Activated T-cell treated with anti-CD3 and anti-CD28 coated beads, Interleukin-2, amount 50 U/mL, for 1 hour (primary cell): ENCODE measurements around the gene YWHAQ.

Source experiments
- DNase-seq: peaks from one replicate; pipeline ENCODE4 v3.0.0-alpha.2; 2020

YWHAQ gene

DNA sequence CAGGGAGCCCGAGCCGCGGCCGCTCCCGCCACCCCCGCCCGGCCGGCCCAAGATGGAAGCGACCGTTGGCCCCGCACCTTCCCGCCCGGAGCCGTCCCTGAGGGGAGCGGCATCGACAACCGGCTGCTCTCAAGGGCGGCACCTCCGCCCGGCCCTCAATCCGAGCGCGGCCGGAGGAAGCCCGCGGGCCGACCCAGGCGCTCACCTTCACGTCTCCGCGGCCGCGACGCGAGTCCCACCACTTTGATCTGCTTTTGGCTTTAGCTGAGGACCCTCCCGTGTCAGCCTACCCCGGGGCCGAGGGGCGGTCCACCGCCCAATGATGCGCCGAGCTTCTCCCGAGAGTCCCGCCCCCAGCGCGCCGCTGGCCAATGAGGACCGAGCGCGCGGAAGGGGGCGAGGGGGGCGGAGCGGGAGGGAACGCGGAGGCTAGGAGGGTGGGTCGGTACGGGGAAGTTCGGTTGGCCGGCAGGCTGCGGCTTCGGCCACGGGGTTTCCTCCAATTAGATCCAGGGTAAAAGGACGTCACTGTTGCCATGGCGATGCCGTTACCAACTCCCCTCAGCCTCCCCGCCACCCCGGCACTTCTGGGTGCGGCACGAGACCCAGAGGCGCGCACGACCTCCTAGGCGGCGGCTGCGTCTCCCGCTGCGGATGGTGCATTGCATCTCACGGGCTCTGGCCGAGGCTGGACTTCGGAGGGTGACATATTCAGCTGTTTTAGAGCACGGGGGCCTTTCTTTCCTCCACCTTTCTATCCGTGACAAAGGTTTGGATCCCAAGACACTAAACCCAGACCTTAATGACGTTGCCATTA is at the start of gene YWHAQ:
Gene YWHAQ, minus strand, starts transcription at position 262 of the 817 bp plus-strand sequence. CDS start 545 bp downstream, outside the sequence.
- DNase-seq, result peak; percentile 97

DNA sequence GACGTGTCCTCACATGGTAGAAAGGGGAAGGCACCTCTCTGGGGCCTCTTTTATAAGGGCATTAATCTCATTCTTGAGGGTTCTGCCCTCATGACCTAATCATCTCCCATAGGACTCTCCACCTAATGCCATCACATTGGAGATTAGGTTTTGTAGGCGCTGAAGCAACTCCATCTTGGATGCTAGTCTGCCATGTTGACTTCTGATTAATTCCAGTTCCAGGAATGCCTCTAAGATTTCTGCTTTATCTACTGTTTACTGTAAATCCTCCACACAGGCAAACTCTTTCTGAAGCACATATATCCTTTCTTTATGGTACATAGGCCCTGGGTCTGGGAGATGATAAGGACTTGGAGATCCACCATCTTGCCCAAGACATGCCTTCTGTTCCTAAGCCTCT is 49.3 kb upstream of the YWHAQ start:
- DNase-seq, result no peak

DNA sequence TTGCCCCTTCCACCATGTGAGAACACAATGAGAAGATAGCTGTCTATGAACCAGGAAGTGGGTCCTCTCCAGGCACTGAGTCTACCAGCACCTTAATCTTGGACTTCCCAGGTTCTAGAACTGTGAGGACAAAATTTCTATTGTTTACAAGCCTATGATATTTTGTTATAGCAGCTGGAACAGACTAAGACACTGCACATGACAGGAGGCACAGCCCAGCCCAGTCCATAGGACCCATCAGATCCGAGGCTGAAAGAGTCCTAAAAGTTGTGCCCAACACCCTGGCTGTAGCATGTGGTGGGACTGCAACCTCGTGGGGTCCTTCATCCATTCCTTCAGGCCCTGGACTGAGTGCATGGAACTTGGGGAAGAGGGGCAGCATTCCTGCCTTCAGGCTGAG is 48.4 kb upstream of the YWHAQ start:
- no peak for DNase-seq

DNA sequence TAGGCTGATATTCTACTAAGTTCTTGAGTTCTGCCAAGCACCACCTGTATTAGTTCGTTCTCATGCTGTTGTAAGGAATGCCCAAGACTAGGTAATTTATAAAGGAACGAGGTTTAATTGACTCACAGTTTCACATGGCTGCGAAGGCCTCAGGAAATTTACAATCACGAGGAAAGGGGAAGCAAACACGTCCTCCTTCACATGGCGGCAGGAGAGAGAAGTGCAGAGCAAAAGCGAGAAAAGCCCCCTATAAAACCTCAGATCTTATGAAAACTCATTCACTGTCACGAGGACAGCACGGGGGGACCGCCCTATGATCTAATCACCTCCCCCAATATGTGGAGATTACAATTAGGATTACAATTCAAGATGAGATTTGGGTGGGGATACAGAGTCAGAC is 47.7 kb upstream of the YWHAQ start:
- no peak for DNase-seq

DNA sequence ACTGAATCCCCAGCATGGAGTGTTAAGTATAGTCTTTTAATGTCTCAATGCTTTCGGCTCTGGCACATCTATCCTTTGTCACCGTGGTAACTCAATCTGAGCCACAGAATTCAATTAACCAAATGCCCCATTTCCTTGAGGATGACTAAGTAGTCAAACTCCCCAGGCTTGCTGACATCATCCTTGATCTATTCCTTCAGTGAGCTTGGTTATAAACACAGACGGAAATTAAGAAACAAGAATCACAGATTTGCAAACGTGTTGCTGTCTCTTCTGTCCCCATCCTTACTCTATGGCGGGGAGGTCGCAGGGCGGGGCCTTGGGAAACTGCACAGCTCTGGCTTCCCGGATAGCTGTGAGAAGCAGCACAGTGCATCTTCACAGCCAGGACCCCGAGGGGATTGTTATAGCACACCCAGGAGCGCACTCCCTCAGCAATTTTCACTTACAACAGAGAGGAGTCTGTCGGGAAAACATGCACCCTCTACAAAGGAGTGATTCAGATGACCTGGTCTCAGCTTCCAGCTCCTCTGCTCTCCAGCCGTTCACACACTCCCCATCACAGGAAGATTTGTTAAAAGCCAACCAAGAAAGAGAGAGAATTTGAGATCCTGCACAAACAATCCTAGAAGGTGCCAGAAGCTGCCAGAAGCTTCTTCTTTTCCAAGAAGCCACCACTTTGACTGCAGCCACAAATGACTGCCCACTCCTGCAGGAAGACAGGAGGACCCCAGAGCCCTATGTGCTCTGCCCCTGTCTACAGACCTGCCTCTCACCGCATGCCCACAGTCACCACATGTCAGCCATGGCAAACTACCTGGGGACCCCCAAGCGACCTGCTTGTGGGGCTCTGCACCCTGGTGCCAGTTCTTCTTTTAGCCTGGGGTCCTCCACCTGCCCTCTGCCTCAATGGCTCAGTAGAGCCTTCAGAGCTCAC is 44.9 kb upstream of the YWHAQ start:
- no peak for DNase-seq

DNA sequence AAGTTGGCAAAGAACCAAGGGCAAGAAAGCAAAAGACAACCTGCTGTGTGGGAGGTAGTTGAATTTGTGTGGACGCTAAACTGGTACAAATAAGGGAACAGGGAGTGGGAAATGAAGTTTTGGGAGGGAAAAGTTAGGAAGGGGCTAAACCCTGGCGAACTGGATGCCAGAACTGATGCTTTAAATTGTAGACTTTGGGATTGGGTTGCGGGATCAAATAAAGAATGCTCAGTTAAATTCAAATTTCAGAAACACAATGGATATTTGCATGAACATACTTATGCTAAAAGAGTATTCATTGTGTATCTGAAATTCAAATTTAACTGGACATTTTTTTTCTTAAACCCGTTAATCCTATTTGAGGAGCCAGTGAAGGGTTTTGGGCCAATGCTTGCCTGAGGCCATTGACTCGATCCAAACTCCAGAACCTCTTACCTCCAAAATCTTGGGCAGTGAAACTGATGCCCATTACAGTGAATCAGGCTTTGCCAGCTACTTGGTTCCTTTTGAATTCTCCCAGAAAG is 44.2 kb upstream of the YWHAQ start:
- DNase-seq, result no peak

DNA sequence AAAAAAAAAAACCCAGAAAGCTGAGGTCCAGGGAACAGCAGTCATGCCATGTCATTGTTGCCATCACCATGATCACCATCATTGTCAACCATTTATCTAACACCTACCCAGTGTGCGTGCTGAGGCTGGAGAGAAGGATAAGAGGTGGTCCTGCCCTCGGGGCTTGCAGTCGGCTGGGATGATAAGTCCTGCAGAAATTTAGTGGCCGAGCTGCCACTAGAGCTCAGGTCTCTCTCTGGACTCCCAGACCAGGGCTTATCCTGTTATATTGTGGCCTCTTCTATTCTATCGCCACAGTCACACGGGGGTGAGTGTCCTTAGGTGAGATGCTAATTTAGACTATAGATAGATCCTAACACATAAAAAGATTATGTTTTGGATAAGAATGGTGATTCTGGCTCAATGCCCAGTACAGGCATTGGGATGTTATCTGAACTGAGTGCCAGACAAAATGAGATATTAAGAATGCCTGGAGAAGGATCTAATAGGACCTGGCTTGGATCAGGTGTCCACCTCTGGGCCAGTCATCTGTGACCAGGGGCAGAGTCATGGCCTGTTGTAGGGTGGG is 43.2 kb upstream of the YWHAQ start:
- no peak for DNase-seq

DNA sequence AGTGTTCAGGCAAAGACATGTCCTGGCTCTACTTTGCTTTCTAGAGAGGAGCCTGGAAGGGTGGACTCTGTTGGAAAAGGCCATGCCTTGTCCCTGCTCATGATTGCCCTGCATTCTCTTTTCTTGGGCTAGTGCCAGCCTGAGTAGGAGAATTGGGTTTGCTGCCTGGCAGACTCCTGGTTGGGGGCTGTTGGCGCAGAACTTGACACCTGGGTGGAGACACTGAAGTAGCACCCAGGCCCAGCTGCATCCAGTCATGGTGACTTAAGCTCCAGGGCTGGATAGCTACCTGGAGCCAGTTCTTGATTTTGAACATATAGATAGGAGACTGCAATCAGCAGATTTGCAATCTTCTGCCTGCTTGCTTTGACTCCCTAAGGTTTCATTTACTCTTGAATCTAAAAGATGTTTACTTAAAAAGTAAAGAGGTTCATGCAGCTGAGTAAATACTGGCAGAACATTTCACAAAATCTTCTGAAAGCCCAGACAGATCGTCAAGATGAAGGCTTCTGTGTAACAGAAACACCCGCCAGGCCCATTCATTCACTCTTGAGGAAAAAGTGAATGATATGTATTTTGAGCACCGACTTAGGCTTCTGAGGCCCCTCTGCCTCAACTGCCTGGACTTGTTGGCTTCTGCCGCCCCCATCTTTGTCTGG is 38.0 kb upstream of the YWHAQ start:
- no peak for DNase-seq

DNA sequence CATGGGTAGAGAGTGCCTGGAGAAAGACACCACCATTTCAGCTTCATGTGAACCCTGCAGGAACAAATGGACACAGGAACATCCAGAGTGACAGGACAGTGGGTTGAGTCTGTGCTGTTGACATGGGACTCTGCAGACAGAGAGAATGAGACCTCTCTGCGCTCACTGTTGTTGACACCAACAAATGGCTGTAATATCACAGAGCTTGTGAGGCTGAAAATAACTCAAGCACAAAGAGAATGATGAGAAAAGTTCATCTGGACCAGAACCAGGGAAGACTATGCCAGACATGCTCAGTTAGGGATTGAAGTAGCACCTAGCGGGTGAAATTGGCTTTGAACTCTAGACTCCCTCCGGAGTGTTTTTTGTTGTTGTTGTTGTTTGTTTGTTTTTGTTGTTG is 37.0 kb upstream of the YWHAQ start:
- DNase-seq, result no peak

DNA sequence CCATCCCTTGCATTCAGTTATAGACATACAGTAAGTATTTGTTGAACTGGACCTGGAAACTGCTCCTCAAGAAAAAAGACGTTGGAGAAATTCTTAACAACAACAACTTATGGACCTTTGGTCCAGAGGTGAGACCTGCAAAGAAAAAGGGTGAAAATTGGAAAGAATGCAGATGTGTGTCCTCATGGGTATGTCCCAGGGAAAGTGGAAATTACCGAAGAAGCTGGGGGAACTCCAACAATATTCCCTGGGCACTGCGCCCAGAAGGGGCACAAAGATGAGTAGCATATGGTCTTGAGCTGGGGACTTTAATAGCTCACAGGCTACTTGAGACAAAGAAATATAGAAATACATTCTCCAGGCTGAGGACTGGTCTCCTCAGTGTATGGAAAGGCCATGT is 35.5 kb upstream of the YWHAQ start:
- DNase-seq, result no peak

DNA sequence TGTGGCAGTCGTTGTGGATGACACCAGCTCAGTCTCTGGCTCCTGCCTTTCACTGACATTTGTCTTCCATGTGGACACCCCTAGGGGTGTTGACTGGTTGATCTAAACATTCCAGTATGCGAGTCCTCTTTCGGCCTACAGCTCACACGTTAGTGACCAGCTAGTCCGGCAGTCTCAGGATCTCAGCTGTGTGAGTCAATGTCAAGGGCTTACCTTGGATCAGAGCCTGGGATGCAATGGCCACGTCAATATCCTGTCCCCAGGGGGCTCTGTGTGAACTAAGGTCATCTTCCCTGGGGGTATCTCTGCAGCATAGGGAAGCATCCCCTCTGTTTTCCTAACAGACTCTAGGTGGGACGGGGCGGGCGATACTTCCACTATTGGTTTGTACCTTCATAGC is 35.1 kb upstream of the YWHAQ start:
- no peak for DNase-seq

DNA sequence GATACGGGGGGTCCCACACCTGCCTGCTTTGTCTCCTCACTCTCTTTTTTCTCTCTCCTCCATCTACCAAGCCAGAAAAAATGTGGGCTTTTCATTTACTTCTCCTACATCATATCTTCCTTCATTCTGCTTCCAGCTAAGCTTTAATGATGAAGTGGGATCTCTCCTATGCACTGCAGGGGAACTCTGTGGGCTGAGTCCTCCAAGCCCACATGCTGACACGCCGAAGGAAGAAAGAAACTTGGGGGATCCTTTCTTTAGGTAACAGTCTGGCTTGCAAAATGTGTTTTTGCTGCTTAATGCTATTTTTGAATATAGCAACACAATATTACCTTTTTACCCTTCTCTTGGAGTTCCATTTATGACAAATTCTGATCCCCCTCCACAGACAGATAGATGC is 33.6 kb upstream of the YWHAQ start:
- no peak for DNase-seq

DNA sequence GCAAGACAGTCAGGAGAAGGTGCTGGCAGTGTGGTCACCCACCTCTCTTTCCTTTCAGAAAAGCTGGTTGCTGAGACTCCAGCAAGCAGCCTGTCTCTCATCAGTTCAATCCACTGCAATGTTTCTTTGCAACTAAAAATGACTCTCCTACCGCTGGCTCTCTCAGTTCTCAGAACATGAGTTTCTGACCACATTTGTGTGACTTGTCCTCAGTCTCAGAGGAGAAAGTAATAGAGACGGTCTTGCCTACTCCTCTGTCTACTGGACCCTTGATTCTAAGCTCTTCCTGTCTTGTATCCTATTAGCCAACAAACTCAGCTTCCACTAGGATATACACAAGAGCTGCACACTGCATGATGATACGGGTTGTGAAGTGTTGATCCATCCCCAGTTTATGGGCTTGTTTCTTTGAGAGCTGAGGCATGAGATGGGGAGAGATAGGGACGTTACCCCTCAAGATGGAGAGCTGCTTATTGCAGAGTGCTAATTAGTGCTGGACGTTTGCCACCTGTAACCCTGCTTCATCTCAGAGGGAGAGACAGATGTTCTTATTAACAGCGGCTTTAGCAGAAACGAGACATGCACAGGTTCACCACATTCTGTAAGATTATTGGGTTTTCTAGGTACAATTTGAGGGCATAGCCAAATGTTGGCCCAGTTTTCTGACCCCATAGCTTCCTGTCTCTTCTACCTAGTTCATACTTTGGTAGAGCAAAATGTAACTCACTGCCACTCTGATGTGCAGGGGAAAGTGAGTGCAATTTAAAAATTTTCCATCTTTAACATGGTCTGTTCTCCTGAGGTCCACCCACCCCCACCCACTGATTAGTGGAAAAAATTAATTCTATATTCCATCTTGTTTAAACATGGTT is 32.4 kb upstream of the YWHAQ start:
- no peak for DNase-seq

DNA sequence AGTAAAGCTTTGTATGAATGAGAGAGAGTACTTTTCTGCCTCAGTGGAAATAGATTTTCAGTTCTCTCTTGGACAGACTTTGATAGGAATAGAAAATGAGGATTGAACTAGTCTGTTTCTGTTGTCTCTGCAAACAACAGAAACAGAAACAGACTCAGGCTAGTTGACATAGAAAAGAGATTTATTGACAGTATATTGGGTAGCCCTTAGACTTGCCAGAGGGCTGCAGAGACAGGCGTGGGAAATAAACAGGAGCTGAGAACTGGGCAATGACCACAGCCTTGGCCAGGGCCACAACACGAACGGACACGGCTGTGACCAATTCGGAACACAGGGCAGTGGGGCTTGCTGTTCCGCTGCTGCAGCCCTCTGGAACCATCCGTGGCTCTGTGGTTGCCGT is 30.5 kb upstream of the YWHAQ start:
- DNase-seq, result no peak

DNA sequence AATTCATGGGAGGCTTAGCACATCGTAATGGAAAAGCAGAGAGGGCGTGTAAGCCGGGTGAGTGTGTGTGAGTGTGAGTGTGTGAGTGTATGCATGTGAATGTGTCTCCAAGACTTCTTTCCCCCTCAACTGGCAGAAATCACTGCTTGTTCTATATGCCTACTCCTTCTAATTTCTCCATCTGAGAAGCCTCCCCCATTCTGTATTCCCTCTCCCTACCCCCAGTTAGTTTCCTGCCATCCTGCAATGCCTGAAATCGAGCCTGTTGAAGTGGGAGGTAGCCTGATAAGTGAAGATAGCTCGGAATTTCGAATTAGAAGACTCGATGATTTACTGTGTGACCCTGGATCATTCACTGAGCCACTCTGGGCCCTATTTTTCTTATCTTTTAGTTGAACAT is 30.0 kb upstream of the YWHAQ start:
- DNase-seq, result no peak

DNA sequence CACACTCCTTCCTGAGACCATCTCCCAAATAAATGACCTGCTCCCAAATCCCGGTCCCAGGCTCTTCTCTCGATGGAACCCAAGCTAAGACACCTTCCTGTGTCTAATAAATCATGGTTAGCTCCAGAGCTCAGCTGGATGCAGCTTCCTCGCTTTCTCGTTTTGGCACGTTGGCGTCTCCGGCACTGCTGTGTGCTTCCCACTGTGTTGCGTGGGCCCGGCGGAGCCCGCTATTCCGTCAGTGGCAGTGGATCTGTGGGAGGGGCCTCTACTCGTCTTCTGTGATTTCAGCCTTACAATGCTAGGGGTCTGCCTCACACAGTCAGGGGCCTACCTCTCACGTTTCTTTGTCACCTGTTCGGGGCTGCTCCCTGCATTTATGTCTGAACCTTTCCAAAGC is 29.4 kb upstream of the YWHAQ start:
- no peak for DNase-seq

DNA sequence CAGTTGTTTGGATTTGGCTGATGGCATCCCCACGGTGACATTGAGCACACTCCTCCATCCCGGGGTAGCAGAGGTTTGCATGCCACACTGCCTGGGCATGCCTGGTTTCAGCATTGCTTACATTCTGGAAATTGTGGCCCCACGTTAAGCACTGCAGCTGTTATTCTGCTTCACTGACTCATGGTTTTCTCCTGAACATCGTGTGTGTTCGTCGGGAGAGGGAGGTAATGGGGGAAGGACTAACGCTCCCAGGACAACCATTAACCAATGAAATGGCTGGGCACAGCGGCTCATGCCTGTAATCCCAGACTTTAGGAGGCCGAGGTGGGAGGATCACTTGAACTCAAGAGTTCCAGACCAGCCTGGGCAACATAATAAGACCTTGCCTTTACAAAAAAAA is 28.2 kb upstream of the YWHAQ start:
- DNase-seq, result no peak

DNA sequence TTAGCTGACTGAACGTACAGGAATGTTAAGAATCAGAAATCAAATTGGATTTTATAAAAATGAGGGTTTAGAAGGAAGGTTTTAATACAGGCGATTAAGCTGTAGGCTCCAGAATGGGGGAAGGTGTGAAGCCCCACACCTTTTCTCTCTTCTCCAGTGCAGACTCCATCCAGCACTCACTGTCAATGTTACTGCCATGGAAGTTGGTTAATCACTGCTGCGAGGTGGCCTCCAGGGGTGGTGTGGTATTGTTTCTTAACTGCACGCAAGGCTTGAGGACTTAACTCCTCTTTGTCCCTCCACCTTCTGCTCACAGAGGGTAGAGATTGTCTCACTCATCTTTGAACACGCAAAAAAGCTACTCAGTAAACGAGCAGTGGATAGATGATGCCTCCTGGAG is 26.9 kb upstream of the YWHAQ start:
- DNase-seq, result no peak

DNA sequence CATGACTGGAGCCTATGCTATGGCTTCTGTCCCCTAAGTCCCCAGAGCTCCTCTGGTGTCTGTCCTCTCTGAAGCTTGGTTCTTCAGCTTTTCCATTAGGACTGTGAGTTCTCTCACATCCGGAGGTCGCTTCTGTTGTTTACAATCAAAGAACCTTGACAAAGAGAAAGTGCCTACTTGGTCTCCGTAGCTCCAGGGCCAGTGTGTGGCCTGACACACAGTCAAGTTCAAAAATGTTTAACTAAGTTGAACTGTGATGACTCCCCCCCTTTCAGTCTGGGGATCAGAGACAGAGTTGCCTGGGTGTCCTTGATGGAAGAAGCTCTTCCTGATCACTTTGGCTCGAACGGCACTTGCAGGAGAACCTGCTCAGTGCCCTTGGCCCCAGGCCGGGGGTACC is 26.3 kb upstream of the YWHAQ start:
- no peak for DNase-seq

DNA sequence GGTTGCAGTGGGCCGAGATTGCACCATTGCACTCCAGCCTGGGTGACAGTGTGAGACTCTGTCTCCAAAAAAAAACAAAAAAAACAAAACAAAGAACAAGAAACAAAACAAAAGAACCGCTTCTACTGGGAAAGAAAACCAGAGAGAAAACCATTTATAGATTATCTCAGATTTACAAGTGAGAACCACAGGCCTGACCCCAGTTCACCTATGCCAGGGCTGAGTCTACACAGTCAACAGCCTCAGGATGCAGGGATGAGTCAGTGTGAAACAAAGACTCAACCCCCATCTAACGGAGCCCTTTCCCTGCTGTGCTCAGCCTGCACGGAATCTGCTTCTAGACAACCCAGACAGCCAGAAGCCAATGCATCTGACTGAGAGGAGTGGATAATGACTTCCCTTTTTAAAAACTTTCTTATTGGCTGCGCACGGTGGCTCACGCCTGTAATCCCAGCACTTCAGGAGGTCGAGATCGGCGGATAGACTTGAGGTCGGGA is 25.5 kb upstream of the YWHAQ start:
- peak; percentile 24 for DNase-seq

DNA sequence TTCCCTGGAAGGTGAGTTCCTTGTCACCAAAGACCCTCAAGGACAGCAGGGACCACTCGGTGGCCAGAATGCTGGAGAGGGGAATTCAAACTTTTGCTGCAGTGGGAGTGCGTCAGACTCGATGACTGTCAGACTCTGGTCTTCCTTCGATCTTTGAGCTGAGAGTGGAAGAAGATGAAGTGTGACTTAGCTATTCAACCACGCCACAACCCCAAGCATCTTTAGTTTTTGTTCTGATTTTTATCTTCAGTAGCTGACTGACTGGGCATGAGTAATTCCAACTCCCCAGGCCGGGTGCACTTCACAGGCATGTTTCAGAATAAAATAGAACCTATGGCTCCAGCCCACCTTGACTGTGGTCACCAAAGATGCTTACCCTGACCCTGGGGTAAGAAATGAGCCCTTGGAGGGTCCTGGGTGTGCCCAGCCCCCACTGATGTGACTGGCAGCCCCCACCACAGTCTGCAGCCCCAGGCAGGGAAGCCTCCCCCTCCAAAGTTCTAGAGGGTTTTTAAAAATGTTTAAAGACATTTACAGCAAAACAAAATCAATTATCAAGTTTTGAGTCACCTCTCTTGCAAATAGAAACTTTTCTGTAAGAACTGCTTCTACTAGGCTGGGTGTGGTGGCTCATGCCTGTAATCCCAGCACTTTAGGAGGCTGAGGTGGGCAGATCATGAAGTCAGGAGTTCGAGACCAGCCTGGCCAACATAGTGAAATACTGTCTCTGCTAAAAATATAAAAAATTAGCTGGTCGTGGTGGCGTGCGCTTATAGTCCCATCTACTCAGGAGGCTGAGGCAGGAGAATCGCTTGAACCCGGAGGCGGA is 24.9 kb upstream of the YWHAQ start:
- DNase-seq, result peak; percentile 35
